ENCODE data around the gene NR6A1. TPM values are rescaled to one million over a fixed set of nuclear protein-coding genes. Genes with fewer than 3 reads are reported as not detected.

Gene NR6A1
- total RNA-seq, 1 donor from 2014 or later, result 4.0 TPM

DNA sequence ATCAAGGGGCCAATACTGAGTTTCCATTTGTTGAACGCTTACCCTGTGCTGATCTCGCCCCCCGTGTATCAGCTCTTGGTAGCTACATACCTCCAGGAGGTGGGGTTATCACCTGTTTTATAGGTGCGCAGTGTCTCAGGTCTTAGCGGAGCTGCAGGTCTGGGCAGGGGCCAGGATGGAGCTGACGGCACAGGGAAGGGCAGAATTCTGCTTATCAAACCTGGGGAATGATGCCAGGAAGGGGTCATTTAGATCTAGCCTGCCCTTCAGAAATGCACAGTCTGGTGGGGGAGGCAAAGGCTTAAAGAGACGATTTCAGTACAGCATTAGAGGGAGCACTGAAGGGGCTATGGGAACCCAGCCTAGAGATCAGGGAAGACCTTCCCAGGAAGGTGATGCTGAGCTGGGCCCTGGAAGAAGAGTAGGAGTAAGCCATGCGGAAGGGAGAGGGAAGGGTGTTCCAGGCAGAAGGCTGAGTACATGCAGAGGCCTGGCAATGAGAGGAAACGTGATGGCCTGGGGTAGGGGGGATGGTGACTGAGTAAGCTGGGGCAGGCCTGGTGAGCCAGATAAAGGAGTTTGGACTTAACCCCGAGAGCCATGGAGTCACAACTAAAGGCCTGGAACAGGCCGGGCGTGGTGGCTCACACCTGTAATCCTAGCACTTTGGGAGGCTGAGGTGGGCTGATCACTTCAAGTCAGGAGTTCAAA lies 37.3 kb upstream of the NR6A1 start:
- no peaks in the 10 kb centered on the region for H3K9me3 ChIP-seq
- H3K4me3 ChIP-seq, result no peak overlapping the region
- no peak for DNase-seq
- no peak for ATAC-seq
- H3K27ac ChIP-seq, result no peak overlapping the region
- intact Hi-C loops (cut with DNase I), result no loop called here
- no peaks in the 10 kb centered on the region for H3K27me3 ChIP-seq
- TF ChIP-seq, protein P1, sequence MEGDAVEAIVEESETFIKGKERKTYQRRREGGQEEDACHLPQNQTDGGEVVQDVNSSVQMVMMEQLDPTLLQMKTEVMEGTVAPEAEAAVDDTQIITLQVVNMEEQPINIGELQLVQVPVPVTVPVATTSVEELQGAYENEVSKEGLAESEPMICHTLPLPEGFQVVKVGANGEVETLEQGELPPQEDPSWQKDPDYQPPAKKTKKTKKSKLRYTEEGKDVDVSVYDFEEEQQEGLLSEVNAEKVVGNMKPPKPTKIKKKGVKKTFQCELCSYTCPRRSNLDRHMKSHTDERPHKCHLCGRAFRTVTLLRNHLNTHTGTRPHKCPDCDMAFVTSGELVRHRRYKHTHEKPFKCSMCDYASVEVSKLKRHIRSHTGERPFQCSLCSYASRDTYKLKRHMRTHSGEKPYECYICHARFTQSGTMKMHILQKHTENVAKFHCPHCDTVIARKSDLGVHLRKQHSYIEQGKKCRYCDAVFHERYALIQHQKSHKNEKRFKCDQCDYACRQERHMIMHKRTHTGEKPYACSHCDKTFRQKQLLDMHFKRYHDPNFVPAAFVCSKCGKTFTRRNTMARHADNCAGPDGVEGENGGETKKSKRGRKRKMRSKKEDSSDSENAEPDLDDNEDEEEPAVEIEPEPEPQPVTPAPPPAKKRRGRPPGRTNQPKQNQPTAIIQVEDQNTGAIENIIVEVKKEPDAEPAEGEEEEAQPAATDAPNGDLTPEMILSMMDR (IDR thresholded peaks at IDR 0.05), result no peak
- no peaks in the 10 kb centered on the region for H3K36me3 ChIP-seq
- H3K4me1 ChIP-seq, result no peaks in the 10 kb centered on the region

DNA sequence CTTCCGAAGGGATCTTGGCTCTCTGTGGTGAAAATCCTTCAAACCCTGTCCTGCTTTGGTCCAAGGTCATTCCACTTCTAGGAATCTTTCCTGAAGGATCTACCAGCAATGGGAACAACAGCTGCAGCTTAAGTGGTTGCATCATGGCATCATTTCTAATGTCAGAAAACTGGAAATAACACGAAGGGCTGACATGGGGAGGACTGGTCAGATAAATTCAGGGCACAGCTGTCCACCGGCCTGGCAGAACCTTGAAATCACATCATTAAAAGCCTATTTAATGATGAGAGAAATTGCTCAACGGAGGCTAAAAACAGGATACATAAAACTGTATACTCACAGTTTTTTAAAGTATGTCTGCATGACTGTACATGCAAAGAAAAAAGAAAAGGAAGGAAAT lies 34.1 kb upstream of the NR6A1 start:
- H3K9me3 ChIP-seq, result no peaks in the 10 kb centered on the region
- H3K27me3 ChIP-seq, result no peaks in the 10 kb centered on the region
- H3K4me1 ChIP-seq, result peaks cover 8% of the 10 kb centered on the region
- H3K27ac ChIP-seq, result no peak overlapping the region
- H3K4me3 ChIP-seq, result no peak overlapping the region
- ATAC-seq (no peak), DNase-seq (no peak)
- intact Hi-C loops (cut with DNase I), result no loop called here
- no peaks in the 10 kb centered on the region for H3K36me3 ChIP-seq
- TF ChIP-seq, protein P1 (IDR thresholded peaks at IDR 0.05), result no peak

DNA sequence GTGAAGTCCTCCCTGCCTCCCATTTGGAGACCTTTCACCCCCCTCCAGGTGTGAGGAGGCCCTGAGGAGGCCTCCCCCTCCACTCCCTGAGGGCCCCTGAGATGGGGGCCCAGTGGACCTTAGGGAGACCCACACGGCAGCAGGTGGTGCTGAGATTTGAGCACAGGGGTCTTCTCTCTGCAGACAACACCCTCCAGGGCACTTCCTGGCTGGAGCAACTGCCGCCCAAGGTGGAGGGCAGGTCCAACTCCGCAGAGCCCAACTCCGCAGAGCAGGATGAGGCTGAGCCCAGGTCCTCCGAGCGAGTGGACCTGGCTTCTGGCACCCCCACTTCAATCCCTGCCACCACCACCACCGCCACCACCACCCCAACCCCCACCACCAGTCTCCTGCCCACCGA lies 32.8 kb upstream of the NR6A1 start:
- DNase-seq, result no peak
- H3K36me3 ChIP-seq, result no peaks in the 10 kb centered on the region
- no peaks in the 10 kb centered on the region for H3K9me3 ChIP-seq
- intact Hi-C loops (cut with DNase I), result no loop called here
- H3K4me3 ChIP-seq, result no peak overlapping the region
- no peak overlapping the region for H3K27ac ChIP-seq
- no peaks in the 10 kb centered on the region for H3K27me3 ChIP-seq
- TF ChIP-seq, protein P1 (IDR thresholded peaks at IDR 0.05), result no peak
- no peak for ATAC-seq
- H3K4me1 ChIP-seq, result peaks cover 13% of the 10 kb centered on the region

DNA sequence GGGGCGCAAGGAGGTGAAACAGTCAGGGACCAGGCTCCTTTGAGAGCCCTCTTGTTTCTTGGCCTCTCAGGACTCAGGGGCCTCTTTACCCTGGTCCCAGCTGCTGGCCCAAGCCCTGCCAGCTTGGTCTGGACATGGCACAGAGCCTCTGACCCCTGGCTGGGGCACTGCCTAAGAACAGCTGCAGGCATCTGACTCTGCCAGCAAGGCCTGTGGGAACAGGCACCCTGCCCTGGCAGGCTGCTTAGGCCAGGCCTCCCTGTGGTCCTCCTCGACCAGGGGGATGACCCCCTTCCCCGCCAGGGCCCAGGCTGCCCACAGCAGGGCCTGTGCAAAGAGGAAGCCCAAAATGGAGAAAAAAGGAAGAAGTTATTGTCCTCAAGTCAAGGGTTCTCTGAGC lies 31.3 kb upstream of the NR6A1 start:
- intact Hi-C loops (cut with DNase I), result no loop called here
- Histone ChIP-seq H3K27me3 (no peaks in the 10 kb centered on the region), H3K9me3 (no peaks in the 10 kb centered on the region), H3K4me1 (peaks cover 16% of the 10 kb centered on the region), H3K27ac (no peak overlapping the region), H3K4me3 (no peak overlapping the region), H3K36me3 (no peaks in the 10 kb centered on the region)
- TF ChIP-seq, protein P1 (IDR thresholded peaks at IDR 0.05), result no peak
- DNase-seq (no peak), ATAC-seq (peak; percentile 19)

DNA sequence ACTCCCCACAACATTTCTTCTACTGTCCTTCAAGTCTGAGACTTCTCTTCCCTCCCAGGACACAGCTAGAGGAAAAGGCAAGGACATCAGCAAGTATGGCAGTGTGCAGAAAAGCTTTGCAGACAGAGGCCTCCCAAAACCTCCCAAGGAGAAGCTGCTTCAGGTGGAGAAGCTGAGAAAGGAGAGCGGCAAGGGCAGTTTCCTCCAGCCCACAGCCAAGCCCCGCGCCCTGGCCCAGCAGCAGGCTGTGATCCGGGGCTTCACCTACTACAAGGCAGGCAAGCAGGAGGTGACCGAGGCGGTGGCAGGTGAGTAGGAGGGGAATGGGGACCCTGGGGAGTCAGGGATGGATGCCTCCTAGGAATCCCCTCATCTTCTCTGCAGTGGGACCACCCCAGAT lies 30.2 kb upstream of the NR6A1 start:
- Histone ChIP-seq H3K27ac (no peak overlapping the region), H3K4me3 (no peak overlapping the region), H3K27me3 (no peaks in the 10 kb centered on the region), H3K36me3 (no peaks in the 10 kb centered on the region), H3K4me1 (peaks cover 21% of the 10 kb centered on the region), H3K9me3 (no peaks in the 10 kb centered on the region)
- no peak for ATAC-seq
- intact Hi-C loops (cut with DNase I), result no loop called here
- DNase-seq, result no peak
- TF ChIP-seq, protein P1 (IDR thresholded peaks at IDR 0.05), result no peak

Data from upper lobe of right lung (tissue), 1 donor.